ENCODE measurements around the gene ADGRG6.

The ADGRG6 gene

DNA sequence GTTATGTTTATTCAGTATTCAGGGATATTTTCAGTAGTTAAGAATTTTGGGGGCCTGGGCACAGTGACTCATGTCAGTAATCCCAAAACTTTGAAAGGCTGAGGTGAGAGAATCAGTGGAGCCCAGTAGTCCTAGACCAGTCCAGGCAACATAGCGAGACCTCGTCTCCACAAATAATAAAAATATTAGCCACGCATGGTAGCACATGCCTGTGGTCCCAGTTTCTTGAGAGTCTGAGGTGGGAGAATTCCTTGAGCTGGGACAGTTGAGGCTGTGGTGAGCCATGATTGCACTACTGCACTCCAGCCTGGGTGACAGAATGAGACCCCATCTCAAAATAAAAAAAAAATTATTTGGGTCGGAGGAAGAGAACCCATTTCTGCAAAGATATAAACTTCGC lies 20.3 kb downstream of the ADGRG6 start:
- no peak for DNase-seq (ENCODE audit: low read depth, low spot score)

DNA sequence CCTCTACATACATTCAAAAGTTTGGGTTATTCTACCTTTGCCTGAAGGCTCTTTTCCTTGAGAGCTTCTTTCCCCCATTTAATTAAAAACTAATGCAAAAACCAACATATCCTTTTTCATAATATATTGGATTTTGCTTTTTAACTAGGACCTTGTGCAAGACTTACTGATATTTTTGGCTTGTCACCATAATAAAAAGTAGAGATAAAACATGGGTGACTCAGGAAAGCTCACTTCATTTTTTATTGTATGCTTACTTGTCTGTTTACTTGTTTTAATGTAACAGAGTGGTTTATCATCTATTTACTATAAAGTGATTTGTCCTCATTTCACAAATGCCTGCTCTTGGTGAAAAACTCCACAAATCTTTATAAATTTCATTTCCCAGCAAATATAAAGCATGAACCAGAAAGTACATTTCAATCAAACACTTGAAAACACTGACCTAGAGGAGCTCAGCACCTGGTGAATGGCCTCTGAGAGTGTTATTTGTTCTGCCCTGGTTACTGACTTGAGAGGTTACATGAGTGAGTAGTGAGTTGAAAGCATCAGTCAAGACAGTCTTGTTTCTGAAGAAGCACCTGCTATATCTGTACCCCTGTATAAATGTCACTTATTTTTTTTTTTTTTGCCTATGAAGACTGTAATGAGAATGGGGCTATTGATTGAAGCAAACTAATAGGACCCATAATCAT lies 20.8 kb downstream of the ADGRG6 start:
- DNase-seq (ENCODE audit: low read depth, low spot score): no peak

DNA sequence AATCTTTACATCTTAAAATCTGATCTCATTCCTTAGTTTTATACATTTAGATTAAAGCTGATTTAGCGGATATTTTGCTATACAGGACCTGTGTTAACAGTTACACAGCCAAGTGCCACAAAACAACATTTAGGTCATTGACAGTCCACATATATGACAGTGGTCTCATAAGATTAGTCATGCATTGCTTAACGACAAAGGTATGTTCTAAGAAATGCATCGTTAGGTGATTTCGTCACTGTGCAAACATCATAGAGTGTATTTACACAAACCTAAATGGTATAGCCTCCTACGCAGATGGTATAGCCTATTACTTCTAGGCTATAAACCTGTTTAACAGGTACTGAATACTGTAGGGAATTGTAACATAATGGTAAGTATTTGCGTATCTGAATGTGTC lies 21.6 kb downstream of the ADGRG6 start:
- DNase-seq (ENCODE audit: low read depth, low spot score): no peak

DNA sequence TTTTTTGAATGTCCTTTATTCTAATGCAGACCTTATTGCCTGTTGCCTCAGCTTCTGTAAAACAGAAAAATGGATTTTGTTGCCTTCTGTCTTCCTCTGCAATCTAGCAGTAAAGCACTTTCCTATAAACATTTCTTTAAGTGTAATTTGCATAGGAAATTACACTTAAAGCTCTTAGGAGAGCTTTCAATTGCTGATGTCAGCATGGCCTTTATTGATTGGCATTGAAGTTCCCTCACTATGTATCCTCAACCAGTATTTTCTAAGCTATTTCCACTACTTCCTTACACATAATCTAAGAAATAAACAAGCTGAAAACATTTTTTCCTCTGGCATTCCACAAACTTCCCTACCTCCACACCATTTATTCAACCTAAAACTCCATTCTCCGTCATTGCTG lies 22.3 kb downstream of the ADGRG6 start:
- DNase-seq (ENCODE audit: low read depth, low spot score): no peak

DNA sequence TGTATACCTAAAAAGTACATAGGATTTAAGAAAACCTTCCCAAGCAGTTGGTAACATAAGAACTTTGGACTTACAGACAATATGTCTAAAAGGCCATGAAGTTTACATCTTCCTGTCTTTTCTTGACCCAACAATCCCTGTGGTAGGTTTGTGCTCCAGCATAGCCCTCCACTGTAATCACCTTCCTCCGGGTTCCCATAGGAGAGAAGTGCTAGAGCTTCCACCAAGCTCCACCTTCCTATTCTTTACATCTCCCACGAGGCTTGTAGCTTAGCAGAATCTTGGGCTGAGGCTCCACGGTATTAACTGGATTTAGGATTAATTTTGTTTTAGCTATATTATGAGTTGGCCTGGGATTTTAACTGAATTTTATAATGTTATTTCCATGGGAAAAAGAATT lies 23.3 kb downstream of the ADGRG6 start:
- no peak for DNase-seq (ENCODE audit: low read depth, low spot score)

DNA sequence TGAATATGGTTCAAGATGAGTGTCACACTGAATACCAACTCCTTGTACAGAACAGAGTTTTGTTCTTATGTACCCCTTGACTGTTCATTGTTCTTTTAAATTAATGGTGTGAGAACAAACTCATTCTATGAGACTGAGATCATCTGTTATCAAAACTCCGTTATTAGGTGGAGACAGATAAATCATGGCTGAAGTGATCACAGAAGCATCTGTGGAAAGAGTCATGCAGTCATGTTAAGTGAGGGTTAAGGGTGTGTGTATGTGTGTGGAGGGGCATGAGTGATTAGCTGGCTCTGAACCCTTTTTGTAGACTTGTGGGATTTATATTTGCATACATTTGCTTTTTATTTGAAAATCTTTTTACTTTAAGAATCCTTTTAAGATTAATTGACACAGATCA lies 24.7 kb downstream of the ADGRG6 start:
- no peak for DNase-seq (ENCODE audit: low read depth, low spot score)

DNA sequence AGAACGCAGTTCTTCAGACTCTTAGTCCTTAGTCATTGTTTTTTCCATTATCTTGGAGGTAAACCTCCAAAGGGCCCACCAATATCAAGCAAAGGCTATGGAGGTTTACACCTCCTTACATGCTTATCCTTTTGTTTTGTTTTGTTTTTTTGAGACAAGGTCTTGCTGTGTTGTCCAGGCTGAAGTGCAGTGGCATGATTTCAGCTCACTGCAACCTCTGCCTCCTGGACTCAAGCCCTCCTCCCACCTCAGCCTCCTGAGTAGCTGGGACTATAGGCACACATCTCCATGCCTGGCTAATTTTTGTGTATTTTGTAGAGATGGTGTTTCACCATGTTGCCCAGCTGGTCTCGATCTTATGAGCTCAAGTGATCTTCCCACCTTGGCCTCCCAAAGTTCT lies 26.3 kb downstream of the ADGRG6 start:
- no peak for DNase-seq (ENCODE audit: low read depth, low spot score)

DNA sequence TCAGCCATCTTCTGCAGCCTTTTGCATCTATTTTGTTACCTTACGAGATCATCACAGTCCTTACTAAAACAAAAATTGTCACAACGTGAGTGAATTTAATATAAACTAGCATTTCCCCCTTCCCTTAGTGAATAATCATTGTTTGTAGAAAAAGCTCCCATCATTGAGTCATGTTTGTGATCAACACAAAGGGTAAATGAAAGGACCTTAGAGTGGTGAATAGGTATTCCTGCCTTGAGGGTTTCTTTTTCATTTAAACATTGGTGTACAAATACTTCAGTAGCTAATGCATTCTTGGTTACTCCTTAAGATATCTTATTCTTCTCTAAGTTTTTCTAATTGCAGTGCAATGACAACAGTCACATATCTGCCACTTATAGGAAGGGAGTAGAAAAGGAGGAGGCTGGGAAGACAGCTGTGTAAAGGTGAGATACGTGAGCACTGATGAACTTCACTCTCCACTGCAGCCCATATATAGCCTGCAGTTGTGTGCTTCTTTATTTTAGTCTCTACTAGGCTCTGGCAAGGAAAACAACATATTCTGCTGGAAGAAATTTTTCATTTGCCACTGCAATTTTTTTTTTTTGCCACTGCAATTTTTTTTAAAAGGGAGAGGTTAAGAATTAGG lies 27.8 kb downstream of the ADGRG6 start:
- DNase-seq (ENCODE audit: low read depth, low spot score): no peak

DNA sequence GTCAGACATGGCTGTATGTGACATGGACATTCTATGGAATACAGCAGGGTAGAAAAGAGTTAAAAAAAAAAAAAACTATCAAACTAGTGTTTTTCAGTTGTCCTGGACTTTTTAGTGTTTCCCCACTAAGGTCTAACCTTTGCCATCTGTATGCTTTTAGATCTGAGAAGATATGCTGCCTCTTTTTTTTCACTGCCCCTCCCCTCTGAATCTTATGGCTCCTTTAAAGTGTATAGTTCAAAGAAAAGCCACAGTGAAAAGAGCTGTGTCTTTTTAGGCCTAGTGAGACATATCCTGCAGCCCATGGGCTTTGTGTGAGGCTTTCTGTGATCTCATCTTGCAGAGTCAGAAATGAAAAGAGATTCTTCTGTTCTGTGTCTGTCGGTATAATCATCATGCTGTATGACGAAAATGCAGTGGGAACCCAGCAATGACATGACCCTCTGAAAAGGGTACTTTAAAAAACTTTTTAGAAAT lies 29.3 kb downstream of the ADGRG6 start:
- no peak for DNase-seq (ENCODE audit: low read depth, low spot score)

DNA sequence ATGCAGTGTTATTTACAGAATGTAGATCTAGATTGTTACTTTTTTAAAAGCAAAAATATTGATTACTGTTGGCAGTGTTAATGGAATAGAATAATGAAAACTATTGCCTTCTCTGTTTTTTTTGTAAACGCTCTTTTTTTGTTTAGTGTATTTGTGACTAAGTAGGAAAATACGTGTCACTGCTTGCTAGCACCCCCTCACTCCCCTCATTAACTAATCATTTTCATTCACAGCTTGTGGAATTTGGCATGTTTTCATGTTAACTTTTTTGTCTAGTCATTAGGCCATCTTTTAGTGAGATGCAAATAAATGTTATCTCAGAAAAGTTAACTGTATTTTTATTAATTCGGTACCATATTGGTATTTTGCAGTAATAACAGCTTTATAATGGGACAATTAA lies 29.8 kb downstream of the ADGRG6 start:
- DNase-seq (ENCODE audit: low read depth, low spot score): no peak

DNA sequence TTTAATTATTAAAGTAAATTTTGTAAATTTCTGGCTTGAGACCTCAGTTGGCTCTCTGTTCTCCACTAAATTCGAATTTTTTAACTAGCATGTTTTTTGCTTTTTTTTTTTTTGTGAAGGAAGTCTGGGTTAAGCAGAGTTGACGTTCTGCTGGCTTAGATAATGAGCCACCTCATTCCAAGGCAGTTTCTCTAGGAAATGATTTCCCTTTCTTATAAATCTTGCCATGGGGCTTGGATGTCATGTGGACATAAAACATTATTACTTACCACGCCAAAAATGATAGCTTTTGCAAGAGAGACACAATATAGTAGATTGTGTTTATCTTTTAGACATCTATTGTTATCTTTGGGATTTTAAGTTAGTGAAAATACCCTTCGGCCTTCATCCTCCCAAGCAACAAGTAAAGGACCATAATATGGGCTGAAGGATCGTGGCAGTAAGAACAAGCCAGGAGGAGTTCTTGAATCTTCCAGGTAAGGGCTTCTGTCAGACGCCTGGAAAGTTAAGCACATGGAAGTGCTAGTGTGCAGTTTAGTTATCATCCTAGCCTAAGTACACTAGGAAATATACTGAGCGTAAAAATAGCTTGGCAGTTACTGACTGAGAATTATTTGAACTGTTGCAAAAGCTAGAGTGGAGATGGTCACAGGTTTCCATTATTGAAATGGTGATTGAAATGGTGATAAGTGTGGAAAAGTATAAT lies 30.7 kb downstream of the ADGRG6 start:
- no peak for DNase-seq (ENCODE audit: low read depth, low spot score)

DNA sequence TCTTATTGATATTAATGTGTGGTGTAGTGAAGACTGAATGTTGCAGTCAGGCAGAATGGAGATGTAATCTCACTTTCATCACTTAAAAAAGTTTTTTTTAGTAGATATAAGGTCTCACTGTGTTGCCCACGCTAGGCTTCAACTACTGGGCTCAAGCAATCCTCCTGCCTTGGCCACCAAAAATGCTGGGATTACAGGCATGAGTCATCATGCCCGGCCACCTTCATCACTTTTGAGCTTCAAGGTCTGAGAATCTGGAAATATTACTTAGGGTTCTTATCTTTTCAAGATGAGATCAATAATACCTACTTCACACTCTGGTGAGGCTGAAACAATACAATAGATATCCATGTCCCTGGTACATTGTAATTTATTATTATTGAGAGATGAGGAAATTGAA lies 31.6 kb downstream of the ADGRG6 start:
- DNase-seq (ENCODE audit: low read depth, low spot score): no peak

DNA sequence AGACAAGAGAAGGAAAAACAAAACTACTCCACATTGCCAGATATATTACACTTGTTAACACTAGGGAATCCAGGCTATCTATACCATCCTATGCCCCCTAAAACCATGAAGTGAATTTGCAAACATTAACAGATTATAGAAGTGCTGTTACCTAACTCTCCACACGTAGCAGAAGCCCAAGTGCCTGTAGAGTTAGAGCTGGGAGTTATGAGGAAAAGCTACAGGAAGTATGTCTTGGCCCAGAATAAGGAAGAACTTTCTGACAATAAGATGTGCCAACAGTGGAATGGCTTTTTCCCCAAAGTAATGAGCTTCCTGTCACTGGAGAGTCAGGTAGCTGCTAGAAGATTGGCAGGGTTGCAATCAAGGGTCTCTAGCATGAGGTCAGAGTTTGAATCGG lies 32.5 kb downstream of the ADGRG6 start:
- no peak for DNase-seq (ENCODE audit: low read depth, low spot score)

DNA sequence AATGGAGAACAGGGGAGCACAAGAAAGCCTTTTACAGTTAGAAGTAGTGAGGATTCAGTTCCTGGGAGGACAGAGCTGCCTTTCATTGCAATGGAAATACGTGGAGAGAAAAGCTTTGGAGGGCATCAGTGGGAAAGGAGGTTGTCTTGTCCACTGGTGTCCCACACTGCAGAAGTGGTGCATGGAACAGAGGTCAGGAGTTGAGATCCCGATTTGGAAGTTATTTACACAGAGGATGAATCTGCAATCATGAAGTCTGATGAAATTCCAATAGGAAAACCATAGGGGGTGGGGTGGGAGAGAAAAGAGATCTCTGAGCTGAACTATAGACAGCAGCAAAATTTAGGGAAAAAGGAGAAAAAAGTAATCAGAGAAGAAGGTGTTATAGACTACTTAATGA lies 33.6 kb downstream of the ADGRG6 start:
- no peak for DNase-seq (ENCODE audit: low read depth, low spot score)

DNA sequence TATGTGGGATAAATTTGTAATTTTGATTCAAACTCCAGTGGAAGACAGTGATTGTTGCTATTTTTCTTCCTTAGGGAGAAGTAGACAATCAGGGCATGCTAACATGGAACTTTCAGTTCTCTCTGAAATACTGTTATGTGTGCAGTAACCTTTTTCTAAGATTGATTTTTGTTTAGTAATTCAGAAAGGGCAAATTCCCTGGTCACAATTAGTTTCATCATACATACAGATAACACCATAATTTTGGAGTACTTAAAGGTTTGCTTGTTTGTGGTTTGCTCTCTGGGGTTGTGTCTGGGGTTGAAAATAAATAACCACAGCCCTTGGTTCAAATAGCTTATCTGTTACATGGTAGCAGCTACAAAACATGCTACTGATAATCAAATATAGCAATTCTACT lies 34.4 kb downstream of the ADGRG6 start:
- DNase-seq (ENCODE audit: low read depth, low spot score): no peak

DNA sequence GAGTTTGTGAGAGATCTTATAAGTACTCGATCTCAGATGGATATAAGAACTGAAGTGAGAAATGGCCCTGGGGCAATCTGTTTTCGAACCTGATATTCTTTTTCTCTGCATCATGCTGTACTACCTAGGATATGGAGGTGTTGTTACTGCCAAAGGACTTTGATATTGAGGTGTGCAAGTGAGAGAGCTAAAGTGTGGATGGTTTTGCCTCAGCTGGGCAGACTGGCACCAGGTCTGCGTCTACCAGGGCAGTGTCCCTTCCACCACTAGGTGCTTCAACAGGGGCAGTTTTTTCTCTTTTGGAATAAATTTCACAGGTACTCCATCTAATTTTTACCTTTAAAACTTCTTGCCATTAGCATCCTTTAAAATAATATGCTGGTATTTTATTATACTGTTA lies 35.0 kb downstream of the ADGRG6 start:
- no peak for DNase-seq (ENCODE audit: low read depth, low spot score)

DNA sequence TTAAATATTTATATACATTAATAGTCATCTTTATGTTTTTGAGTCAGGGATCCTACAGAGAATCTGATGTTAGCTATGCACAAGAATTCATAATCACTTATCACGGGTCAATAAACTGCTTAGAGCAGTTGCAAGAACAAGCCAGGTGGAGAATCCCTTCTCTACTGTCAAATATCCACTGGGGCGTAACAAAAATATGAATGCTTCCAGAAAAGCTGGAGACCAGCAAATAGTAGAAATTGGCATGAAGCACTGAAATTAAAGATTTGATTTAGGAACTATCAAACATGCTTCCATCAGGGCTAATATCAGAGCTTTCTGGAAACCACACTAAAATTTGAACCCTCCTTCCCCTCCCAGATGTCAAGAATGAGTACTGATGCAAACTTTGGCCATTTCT lies 37.3 kb downstream of the ADGRG6 start:
- DNase-seq (ENCODE audit: low read depth, low spot score): no peak

DNA sequence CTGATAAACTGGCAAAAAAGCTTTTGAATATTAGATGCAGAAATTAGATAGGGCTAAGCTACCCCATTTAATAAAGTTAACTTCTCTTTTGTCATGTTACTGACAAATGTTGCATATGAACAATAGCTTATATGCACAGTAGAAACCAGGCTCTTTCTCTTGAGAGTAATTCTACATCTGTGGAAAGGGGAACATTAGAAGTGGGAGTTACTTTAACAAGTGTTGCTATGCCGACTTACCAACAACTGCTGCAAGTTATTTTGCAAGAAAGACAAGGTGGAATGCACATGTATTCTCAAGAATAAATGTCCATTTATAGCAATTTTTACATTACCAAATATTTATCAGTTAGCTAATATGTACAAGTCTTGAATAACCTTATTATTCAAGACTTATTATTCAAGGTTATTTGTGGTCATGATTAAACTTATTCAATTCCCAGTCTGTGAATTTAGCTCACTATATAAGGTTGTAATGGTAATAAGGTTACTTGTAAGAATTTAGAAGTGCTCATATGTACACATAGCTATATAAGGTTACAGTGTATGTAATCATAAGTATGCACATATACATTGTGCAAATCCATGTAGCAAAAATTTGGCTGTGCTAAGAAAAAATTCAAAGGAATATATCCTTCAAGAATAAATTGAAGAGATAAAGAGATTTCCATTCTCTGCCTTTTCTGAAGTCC lies 38.3 kb downstream of the ADGRG6 start:
- DNase-seq (ENCODE audit: low read depth, low spot score): no peak

DNA sequence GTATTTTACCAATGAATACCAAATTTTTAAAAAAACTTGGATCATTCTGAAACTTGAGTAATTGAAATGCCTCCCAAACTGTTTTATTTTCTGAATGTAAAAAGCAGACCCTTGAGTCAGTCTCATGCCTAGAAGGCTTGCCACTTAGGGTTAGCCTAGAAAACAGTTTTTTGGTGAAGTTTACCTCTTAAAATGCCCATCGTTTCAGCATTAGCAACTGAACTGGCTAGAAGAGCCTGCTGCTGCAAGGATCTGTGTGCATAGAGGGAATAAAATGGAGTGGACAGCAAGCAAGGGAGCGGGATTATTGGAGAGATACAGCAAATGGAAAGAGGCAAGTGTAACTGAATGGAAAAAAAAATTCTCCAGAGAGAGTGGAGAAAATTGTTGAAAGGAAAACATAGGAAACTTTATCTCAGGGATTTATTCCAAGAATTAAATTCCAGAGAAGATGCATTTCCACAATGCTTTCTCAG lies 40.1 kb downstream of the ADGRG6 start:
- DNase-seq (ENCODE audit: low read depth, low spot score): no peak

DNA sequence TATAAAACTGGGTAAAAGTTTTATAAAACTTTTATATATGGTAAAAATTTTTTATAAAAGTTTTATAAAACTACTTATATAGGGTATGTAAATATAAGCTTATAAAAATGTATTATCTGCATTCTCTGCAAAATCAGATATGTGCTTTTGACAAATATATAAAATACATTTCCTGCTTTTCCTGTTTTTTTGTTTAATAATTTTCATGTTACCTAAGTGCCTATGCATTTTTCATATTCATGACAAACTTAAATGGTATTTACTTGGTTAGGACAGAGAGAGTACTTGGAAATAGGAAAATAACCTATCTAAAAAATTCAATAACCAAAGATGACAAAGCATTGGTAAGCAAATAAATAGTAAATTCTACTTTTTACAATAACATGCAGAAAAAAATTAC lies 41.2 kb downstream of the ADGRG6 start:
- no peak for DNase-seq (ENCODE audit: low read depth, low spot score)

DNA sequence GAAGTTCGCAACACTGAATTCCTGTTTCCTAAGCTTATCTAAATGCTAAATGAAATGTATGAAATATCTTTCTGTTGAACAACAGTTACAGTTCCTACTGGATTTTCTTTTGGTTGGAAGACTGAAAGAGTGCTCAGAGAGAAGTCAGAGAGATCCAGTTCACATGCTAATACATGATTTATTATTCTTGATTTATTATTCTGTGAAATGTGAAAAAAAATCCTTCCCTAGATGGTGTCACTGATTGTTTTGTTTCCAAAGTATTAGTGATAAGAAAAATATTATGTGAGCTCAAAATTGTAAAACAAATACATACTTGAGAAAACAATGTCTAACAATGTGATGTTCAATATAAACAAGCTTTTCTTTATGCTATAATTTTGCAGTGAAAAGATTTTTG lies 42.1 kb downstream of the ADGRG6 start:
- no peak for DNase-seq (ENCODE audit: low read depth, low spot score)

DNA sequence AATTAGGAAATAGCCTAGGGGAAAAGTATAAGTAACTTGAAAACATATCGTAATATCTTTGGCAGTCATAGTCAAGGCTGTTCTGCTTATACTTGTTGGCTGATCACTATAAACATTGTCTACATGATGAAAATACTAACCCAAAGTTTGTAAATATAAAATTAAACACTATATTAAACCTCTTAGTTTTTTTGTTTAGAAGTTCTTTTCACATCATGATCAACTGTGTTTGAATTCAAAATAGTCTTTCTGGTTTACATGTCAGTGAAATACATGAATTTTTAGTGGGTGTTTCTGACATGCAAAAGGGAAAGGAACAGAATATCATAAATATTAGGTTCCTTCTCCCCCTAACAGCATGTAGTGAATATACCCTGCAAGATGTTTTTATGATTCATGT lies 43.5 kb downstream of the ADGRG6 start:
- DNase-seq (ENCODE audit: low read depth, low spot score): no peak
